ENCODE data around the gene AOAH. TPM values are rescaled to one million over a fixed set of nuclear protein-coding genes. Genes with fewer than 3 reads are reported as not detected.
"Not testable (repeated sequence)": the region's sequence is repeated elsewhere in the genome, so short reads cannot be mapped to it uniquely, and the experiment has no call there.

The AOAH gene
- total RNA-seq, 2 experiments from 2014 or later = 5.3 to 7.1 TPM

DNA sequence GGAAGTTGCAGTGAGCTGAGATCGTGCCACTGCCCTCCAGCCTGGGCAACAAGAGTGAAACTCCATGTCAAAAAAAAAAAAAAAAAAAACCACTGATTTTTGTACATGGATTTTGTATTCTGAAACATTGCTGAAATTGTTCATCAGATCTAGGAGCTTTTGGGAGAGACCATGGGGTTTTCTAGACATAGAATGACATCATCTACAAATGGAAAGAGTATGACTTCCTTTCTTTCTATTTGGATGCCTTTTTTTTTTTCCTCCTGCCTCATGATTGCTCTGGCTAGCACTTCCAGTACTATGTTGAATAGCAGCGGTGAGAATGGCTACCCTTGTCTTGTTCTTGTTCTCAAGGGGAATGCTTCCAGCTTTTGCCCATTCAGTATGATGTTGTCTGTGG, 245.5 kb downstream of the AOAH start:
- Mint-ChIP-seq H3K4me3 (no peak overlapping the region), H3K27me3 (no peaks in the 10 kb centered on the region), H3K4me1 (peaks cover 31% of the 10 kb centered on the region), H3K36me3 (peaks cover 16% of the 10 kb centered on the region), H3K9me3 (peaks cover 30% of the 10 kb centered on the region), H3K27ac (no peak overlapping the region)
- DNase-seq = no peak

- Mint-ChIP-seq H3K27me3 (peaks cover 3% of the 10 kb centered on the region), H3K27ac (peak overlapping the region; percentile 80), H3K9me3 (peaks cover 17% of the 10 kb centered on the region), H3K4me3 (no peak overlapping the region), H3K4me1 (peaks cover 29% of the 10 kb centered on the region), H3K36me3 (peaks cover 7% of the 10 kb centered on the region)
- DNase-seq = peak; percentile 8
These were observed 248.9 kb downstream of the AOAH start for GRCh38 chr7:36475381-36475780.

DNA sequence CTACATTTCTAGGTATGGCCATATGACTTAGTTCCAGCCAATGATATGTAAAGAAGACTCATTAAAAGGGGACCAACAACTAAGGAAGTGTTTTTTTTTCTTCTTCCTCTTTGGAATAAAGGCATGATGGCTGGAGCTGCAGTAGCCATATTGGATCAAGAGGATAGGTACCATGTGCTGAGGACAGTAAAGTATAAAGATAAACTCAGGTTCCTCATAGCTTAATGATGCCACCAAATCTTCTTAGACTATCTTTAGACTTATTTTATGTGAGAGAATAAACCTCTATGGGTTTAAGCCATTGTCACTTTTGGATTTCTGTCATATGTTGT, 249.3 kb downstream of the AOAH start:
- Mint-ChIP-seq H3K36me3 (peaks cover 7% of the 10 kb centered on the region), H3K4me1 (peaks cover 25% of the 10 kb centered on the region), H3K9me3 (peaks cover 14% of the 10 kb centered on the region), H3K4me3 (no peak overlapping the region), H3K27me3 (peaks cover 3% of the 10 kb centered on the region), H3K27ac (peak overlapping the region; percentile 80)
- no peak for DNase-seq

DNA sequence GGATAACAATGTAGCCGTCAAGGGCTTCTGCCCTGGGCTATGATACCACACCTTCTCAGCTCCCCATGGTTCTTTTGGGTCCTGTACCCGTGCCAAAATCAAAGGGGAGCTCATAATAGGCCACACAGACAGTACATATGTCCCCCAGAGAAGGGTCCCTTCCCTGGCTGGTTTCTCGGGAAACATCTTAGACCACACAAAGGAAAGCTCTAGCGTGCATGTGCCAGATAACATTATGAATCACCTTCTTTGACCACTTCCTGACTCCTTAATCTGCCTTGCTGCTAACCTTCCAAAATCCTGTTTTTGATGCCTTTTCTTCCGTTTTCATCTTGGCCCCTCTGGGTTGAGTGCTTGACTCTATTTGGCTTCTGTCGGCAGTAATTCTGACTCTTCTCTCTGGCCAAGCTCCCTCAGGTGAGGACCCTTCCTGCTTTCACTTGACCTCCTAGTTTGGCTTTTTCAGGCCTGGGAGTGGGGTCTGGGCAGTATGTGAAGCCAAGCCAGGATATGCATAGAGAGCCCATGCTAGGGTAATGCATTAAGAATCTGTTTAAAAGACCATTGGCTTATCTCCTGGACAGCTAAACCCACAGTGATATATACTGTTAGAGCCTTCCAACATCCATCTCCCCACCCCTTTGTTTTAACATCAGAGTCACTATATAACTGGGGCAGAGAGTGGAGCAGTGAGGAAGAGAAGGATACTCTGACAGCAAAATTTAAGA, 249.8 kb downstream of the AOAH start:
- Mint-ChIP-seq H3K36me3 (peaks cover 7% of the 10 kb centered on the region), H3K27ac (peak overlapping the region; percentile 76), H3K27me3 (peaks cover 3% of the 10 kb centered on the region), H3K4me1 (peaks cover 24% of the 10 kb centered on the region), H3K9me3 (peaks cover 9% of the 10 kb centered on the region), H3K4me3 (peak overlapping the region; percentile 29)
- peak; percentile 3 for DNase-seq

DNA sequence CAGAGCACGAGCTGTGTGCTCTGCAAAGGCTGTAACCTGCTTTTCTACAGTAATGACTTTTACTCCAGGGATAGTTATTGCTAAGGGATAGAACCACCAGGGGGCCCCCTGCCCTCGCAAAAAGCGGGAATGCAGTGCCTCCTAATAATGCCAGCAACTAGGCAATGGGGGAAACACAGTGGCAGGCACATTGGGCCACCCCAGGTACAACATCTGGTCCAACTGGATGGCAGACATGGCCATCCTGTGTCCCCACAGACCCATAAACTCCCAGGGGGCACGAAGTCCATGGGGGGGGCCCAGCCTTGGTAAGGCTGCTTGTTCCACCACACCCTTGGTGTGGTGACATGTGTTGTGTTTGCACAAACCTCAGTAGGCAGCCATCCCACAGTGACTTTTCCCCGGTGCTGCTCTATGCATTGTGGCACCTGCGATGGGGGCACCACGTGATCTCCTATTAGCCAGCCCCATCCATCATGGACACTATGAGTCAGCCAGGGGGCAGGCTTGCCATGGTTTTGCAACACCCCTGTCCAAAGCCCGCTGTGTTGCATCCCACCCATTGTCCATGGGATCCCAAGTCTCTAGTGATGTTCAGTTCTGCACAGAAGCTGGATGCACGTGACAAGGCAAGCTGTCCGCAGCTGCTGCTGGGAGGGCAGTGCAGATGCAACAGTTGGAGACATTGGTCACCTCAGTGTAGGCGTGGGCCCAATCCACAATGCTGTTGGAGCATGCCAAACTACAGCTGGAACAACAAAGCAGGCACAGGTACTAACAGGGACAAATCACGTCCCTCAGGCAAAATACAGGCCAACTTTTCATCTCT, 250.6 kb downstream of the AOAH start:
- peak overlapping the region; percentile 55 for H3K27ac Mint-ChIP-seq
- peaks cover 2% of the 10 kb centered on the region for H3K9me3 Mint-ChIP-seq
- no peak overlapping the region for H3K4me3 Mint-ChIP-seq
- peaks cover 3% of the 10 kb centered on the region for H3K27me3 Mint-ChIP-seq
- DNase-seq = peak; percentile 27
- H3K4me1 Mint-ChIP-seq = peaks cover 20% of the 10 kb centered on the region
- H3K36me3 Mint-ChIP-seq = peaks cover 2% of the 10 kb centered on the region

DNA sequence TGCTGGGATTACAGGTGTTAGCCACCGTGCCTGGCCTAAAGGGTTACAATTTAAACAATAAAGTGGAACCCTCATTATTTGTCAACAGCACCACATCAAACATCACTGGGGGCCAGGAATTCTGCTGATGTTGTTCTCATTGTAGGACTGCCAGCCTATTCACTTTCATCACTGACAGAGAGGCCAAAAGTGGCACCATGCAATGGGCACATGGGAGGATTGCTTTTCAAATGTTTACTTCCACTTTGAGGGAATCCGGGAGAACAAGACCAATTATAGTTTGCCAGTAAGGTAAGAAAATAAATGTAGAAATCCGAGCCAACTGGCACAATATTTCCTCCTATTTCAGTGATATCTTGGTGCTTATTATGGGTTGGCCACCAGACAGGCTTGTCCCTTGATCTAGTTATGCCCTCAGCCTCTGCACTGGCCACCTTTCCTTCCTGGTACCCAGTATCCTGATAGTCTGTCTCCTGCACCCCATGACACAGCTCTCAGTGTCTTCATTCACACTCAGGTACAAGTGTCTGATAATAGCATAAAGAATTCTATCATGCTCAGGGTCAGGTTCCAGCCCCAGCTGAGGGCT, 252.1 kb downstream of the AOAH start:
- H3K27me3 Mint-ChIP-seq = peaks cover 3% of the 10 kb centered on the region
- H3K4me1 Mint-ChIP-seq = peaks cover 20% of the 10 kb centered on the region
- no peak overlapping the region for H3K4me3 Mint-ChIP-seq
- H3K36me3 Mint-ChIP-seq = peaks cover 2% of the 10 kb centered on the region
- H3K27ac Mint-ChIP-seq = no peak overlapping the region
- peaks cover 2% of the 10 kb centered on the region for H3K9me3 Mint-ChIP-seq
- DNase-seq = no peak

DNA sequence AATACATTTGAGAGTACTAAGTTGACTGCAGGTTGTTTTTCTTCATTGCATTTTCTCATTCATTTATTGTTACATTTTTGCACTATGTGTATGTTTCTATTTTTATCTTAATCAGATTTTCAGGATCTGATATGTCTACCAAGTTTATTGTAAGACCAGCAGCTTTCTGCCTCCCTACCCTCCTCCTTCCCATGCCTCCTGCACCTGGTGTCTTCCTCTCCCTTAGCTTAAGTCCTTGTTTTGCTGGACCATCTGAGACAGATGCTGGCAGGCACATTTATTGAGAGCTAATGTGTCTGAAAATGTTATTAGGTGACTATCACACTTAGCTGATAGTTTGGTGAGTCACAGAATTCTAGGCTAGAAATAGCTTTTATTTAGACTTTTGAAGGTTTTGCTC, 255.1 kb downstream of the AOAH start:
- Mint-ChIP-seq H3K4me3 (no peak overlapping the region), H3K36me3 (no peaks in the 10 kb centered on the region), H3K27me3 (peaks cover 3% of the 10 kb centered on the region), H3K4me1 (peaks cover 6% of the 10 kb centered on the region), H3K9me3 (no peaks in the 10 kb centered on the region), H3K27ac (no peak overlapping the region)
- no peak for DNase-seq

DNA sequence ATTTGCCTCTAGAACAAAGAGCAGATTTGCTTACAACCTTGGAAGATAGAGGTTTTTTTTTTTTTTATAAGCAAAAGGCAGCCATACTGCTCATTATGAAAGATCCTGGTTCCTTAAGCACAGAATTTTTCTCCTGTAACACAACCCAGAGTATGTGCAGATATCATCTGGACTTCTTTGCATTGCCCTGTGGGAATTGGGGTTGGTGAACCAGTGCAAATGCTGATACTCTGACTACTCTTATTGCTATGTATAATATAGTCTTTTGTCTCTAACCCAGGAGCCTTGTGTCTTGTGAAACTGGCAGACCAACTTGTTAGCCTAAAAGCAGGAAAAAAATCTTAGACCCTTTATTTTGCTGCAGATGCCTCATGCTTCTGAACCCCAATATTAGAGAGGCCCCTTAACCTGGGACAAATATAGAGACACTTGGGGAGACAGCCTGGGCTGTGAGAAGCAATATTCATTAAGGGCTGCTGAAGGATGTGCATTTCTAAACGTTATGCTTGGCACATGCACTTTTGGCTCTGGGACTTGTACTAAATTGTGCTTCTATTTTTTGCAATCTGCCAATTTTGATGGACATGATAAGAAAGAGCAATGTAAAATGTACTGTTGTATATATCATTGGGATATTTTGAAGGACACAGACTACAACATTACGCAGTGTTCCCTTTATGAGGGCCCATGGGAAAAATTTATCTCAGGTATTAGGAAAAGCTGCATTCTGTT, 255.8 kb downstream of the AOAH start:
- Mint-ChIP-seq H3K4me1 (no peaks in the 10 kb centered on the region), H3K9me3 (no peaks in the 10 kb centered on the region), H3K27ac (no peak overlapping the region), H3K36me3 (no peaks in the 10 kb centered on the region), H3K4me3 (no peak overlapping the region), H3K27me3 (peaks cover 3% of the 10 kb centered on the region)
- no peak for DNase-seq

DNA sequence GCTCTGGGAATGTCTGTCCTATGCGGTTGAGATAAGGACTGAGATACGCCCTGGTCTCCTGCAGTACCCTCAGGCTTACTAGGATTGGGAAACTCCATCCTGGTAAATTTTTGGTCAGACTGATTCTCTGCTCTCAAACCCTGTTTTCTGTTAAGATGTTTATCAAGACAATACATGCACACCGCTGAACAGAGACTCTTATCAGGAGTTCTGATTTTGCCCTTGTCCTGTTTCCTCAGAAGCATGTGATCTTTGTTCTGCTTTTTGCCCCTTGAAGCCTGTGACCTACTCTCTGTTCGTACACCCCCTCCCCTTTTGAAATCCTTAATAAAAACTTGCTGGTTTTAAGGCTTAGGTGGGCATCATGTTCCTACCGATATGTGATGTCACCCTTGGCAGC, 258.3 kb downstream of the AOAH start:
- H3K27ac Mint-ChIP-seq, H3K27me3 Mint-ChIP-seq, H3K4me1 Mint-ChIP-seq, H3K4me3 Mint-ChIP-seq, H3K9me3 Mint-ChIP-seq, DNase-seq, H3K36me3 Mint-ChIP-seq: not testable (repeated sequence)

GRCh38 chr7:36464271-36464670, 260.0 kb downstream of the AOAH start:
- H3K9me3 Mint-ChIP-seq = no peaks in the 10 kb centered on the region
- H3K27ac Mint-ChIP-seq = no peak overlapping the region
- H3K36me3 Mint-ChIP-seq = no peaks in the 10 kb centered on the region
- no peak for DNase-seq
- no peaks in the 10 kb centered on the region for H3K4me1 Mint-ChIP-seq
- H3K27me3 Mint-ChIP-seq = no peaks in the 10 kb centered on the region
- no peak overlapping the region for H3K4me3 Mint-ChIP-seq
